Bronchial epithelial cell (primary cell): ENCODE data around the gene MAP7D2. TPM values are rescaled to one million over a fixed set of nuclear protein-coding genes. Genes with fewer than 3 reads are reported as not detected.

Experiments used
- DNase-seq: peaks from one replicate; pipeline ENCODE4 v3.0.0-alpha.2; 2010; ENCODE audit warnings: low read depth
- FAIRE-seq: peaks from 2 replicates; lab custom pipeline; 2011; peaks lifted over from hg19 to GRCh38; lab: Jason Lieb, UNC
- H3K27me3 ChIP-seq: 2 replicates; pipeline ENCODE4 v1.5.1; 2011; ENCODE audit warnings: low read length; ENCODE audit not compliant: control insufficient read depth, insufficient read depth
- H3K36me3 ChIP-seq: 2 replicates; pipeline ENCODE4 v1.5.1; 2011; ENCODE audit warnings: low read length; ENCODE audit not compliant: control insufficient read depth, insufficient read depth
- H3K4me3 ChIP-seq: 2 replicates; pipeline ENCODE4 v1.5.1; 2011; ENCODE audit warnings: mild to moderate bottlenecking, low read depth, low read length, control low read depth
- total RNA-seq: library from RNA; depleted of rRNA; stranded (reverse); fragments of >200 nt; gene quantifications from 2 replicates; pipeline ENCODE4 v1.2.1, GENCODE V29; 2014
- TF ChIP-seq, protein P1 (sequence below): IDR thresholded peaks from 2 replicates; pipeline ENCODE4 v1.5.1; 2011; ENCODE audit warnings: mild to moderate bottlenecking, moderate library complexity, low read length, control low read depth, inconsistent platforms; ENCODE audit not compliant: insufficient read depth, severe bottlenecking

Gene MAP7D2
- total RNA-seq, 1 donor from 2014 or later, result under 0.01 TPM

DNA sequence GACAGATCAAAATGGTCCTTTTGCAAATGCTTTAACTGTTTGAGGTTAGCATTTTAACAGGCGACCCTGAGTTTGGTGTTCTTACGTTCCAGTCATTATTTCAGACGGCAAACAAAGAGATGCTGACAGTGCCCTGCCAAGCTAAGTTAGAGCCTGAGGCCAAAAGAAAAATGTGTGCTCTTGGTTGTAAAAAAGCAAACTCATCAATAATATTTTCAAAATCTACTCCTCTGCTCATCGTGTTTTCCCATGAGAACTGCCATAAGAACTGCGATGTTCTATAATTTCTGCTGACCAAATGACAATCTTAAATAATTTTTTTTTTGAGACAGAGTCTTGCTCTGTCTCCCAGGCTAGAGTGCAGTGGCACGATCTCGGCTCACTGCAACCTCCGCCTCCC, 63.2 kb downstream of the MAP7D2 start:
- Histone ChIP-seq H3K27me3 (no peaks in the 10 kb centered on the region), H3K36me3 (no peaks in the 10 kb centered on the region), H3K4me3 (no peak overlapping the region)
- TF ChIP-seq, protein P1, sequence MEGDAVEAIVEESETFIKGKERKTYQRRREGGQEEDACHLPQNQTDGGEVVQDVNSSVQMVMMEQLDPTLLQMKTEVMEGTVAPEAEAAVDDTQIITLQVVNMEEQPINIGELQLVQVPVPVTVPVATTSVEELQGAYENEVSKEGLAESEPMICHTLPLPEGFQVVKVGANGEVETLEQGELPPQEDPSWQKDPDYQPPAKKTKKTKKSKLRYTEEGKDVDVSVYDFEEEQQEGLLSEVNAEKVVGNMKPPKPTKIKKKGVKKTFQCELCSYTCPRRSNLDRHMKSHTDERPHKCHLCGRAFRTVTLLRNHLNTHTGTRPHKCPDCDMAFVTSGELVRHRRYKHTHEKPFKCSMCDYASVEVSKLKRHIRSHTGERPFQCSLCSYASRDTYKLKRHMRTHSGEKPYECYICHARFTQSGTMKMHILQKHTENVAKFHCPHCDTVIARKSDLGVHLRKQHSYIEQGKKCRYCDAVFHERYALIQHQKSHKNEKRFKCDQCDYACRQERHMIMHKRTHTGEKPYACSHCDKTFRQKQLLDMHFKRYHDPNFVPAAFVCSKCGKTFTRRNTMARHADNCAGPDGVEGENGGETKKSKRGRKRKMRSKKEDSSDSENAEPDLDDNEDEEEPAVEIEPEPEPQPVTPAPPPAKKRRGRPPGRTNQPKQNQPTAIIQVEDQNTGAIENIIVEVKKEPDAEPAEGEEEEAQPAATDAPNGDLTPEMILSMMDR, result no peak
- DNase-seq, result no peak
- no peak for FAIRE-seq

DNA sequence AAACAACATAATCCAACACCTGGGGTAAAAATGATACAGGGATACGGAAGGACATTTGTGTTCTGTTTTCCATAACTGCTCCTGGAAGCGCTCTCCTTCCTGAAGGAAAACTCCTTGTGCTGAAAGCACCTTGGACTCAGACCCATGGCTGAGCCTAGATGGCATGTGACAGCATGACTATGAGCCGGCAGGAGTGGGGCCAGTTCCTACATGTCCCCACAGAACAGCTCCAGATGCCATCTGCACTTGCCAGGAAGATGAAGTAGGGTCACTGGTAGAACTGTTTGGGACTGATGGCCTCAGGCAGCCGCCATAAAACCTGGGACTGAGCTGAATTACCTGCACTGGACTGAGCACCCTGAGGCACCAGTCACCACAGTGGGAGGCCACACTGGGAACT, 69.8 kb downstream of the MAP7D2 start:
- Histone ChIP-seq H3K36me3 (no peaks in the 10 kb centered on the region), H3K27me3 (no peaks in the 10 kb centered on the region), H3K4me3 (no peak overlapping the region)
- FAIRE-seq (no peak), DNase-seq (peak; percentile 55)
- TF ChIP-seq, protein P1, result no peak

GRCh38 chrX:20046223-20046622, 70.5 kb downstream of the MAP7D2 start:
- no peaks in the 10 kb centered on the region for H3K36me3 ChIP-seq
- no peak for FAIRE-seq
- TF ChIP-seq, protein P1, result no peak

DNA sequence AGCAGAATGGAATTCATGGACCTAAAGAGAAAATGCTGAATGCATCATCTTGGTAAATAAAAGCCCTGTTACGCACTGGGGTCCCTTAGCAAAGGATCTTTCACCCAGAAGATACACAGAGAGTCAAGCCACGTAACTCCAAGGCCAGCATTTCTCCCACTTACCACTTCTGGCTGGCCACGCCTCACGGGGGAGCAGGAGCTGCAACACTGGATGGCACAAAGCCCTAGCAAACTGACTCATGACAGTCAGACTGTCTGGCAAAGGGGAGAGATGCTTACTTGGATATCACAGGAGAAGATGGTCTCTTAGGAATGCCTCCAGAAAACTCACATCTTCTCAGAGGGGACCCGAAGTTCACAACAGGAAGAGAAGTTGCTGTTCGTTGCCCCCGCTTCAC, 74.5 kb downstream of the MAP7D2 start:
- no peak overlapping the region for H3K4me3 ChIP-seq
- H3K36me3 ChIP-seq, result no peaks in the 10 kb centered on the region
- TF ChIP-seq, protein P1, result no peak
- DNase-seq (no peak), FAIRE-seq (no peak)
- no peaks in the 10 kb centered on the region for H3K27me3 ChIP-seq

More at GRCh38 chrX:20046223-20046622, 70.5 kb downstream of the MAP7D2 start:
- H3K4me3 ChIP-seq, result no peak overlapping the region
- peak; percentile 0 for DNase-seq
- H3K27me3 ChIP-seq, result no peaks in the 10 kb centered on the region

DNA sequence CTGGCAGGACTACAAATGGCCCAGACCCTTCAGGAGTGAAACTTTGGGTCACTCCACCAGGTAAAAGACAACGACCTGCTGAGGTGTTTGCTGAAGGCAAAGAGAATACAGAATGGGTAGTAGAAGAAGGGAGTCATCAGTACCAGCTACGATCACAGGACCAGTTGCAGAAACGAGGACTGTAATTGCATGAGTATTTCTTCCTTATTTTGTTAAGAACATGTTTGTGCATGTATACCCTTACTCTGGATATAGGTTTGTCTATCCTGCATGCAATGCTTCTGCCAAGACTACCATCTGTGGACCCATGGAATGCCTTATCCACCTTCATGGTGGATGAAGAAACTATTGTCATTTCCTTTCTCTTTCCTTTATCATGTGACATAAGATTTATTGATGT, 77.7 kb downstream of the MAP7D2 start:
- TF ChIP-seq, protein P1, result no peak
- Histone ChIP-seq H3K36me3 (no peaks in the 10 kb centered on the region), H3K4me3 (no peak overlapping the region), H3K27me3 (no peaks in the 10 kb centered on the region)
- FAIRE-seq (no peak), DNase-seq (peak; percentile 55)

DNA sequence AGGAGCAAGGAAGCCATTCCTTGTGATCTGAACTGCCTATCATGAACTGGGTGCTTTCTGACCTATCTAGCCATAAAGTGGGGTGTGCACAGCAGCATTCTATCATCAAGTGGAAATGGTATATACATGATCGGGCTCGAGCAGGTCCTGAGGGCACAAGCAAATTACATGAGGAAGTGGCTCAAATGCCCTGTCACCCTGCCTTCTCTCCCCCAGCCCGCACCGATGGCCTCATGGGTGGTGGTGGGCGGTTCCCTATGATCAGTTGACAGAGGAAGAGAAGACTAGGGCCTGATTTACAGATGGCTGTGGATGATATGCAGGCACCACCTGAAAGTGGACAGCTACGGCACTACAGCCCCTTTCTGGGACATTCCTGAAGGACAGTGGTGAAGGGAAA, 79.5 kb downstream of the MAP7D2 start:
- TF ChIP-seq, protein P1, result no peak
- DNase-seq, result no peak
- Histone ChIP-seq H3K4me3 (no peak overlapping the region), H3K36me3 (no peaks in the 10 kb centered on the region), H3K27me3 (no peaks in the 10 kb centered on the region)
- FAIRE-seq, result no peak
